ENCODE results near the gene ANKS1B.

DNA sequence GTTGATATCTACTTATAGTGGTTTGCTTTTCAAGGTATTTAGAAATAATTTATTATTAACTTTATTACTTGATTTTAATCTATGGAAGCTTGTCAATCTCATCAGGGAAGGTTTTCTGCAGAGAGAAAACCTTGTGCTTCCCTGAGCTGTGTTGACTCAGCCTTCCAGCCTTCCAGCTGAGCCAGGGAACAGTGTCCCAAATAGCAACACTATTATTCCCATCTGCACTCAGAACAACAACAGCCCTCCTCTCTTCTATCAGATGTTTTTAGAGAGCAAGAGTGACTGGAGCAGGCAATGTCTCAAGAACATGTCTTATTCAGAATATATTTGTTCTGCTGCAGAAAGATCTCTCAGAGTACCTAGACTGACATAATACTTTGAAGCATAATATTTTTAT is 727.1 kb downstream of the ANKS1B start:
- TF ChIP-seq POLR2A (IDR thresholded peaks at IDR 0.05; ENCODE audit: low read length) (no peak), GATA1 (IDR thresholded peaks at IDR 0.05; ENCODE audit: low read depth, low read length) (no peak)

Data from erythroblast (primary cell).